DMS 273 (cell line): ENCODE results near the gene ASCC1.
A peak's percentile ranks its signal among the peaks of the same experiment; 100 is the strongest.

ENCODE experiments used
- DNase-seq: peaks from one replicate; lab custom pipeline; 2025; ENCODE audit not compliant: unreplicated experiment; lab: John Stamatoyannopoulos, UW

The ASCC1 gene

GRCh38 chr10:72053690-72054089 lies 162.4 kb downstream of the ASCC1 start:
- no peak for DNase-seq

DNA sequence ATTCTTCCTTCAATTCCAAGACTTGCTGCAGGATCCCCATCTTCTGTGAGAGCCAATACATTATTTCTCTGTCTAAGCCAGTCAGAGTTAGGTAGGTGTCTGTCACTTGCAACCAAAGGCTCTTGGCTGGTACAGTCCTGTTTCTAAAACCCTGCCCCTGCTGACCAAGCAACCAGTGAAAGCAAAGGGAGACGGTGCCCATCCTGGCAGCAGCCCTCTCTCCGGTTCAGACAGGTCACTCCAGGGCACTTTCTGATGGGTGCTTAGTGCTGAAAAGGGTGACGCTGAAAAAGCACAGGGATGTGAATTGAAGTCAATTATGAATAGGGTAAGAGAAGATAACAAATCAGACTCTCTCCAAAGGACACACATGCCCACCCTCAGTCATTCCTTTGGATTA lies 165.2 kb downstream of the ASCC1 start:
- no peak for DNase-seq

DNA sequence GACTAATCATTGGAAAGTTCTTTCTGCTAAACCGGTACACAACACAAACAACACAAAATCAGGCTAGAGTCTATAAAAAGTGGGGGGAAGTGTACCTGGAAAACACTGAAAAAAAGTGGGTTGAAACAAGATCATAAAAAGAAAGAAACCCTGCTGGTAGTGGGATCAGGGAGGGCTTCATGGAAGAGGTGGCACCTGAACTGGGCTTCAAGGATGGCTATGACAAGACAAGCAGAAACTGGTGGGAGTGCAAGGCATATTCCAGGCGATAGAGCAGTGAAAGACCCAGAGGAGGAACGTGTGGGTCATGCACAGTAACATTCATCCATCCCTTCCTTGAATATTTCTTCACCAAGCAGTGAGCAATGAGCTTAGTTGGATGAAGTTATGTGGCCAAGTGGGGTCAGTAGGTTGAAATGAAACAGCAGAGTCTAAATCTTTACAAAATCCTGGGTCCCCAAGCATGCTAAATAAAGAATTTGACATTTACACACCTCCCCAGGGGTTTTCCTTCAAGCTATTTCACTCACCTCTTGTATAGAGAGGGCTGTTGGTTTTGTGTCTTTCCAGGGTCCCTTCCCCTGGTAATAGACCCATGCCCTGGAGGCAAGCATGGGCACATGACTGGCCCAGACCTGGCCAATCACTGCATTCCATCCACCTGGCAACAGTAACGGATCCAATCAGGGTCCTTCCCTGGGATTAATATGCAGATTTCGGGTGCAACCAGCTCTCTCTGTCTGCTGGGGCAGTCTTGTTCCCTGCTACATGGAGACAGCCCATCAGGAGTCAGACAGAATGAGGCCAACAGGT lies 165.9 kb downstream of the ASCC1 start:
- DNase-seq, result peak; percentile 43

DNA sequence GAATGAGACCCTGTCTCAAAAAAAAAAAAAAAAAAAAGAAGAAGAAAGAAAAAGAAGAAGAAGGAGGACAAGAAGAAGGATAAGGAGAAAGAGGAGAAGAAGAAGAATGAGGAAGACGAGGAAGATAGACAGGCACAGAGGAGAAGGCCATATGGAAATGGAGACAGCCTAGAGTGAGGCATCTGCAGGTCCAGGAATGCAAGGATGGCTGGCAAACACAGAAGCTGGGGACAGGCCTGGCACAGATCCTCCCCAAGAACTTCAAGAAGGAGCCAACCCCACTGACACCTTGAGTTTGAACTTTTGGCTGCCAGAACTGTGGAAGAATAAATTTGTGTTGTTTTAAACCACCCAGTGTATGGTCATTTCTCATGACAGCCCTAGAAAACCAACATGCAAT lies 166.6 kb downstream of the ASCC1 start:
- DNase-seq, result no peak

DNA sequence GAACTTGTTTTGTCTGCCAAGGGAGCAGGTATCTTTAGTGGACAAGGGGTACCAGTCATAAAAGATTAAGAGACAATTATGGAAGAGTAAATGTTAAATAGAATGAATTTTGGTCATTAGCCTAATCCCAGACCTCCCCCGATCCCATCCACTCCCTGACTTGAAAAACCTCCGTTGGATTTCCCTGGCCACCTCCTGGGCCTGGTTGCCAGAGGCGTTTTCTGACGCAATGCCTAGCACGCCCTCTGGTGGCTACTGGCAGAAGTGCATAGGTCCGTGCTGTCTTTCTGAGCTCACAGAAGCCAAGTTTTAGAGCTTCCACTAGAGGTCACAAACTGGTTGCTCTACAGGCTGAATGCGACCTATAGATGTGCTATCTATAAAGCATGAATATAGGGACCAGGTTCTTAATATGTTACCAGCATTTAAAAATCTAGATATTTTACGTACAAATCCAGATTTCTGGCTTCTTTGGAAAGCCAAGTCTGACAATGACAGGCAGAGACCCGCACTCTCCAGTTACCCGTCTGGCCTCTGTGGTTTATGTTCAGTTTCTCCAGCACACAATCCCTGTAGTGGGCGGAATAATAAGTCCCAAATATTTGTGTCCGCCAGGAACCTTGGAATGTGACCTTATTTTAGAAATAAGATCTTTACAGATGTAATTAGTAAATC lies 167.5 kb downstream of the ASCC1 start:
- peak; percentile 93 for DNase-seq
